AG08395 (cell line): ENCODE results near the gene FGD5.

Experiments
- DNase-seq: peaks from one replicate; pipeline ENCODE4 v3.0.0; 2012; ENCODE audit warnings: mixed read lengths, low spot score

FGD5 gene

GRCh38 chr3:14874784-14875183 is 56.0 kb downstream of the FGD5 start:
- no peak for DNase-seq

GRCh38 chr3:14875411-14876175 is 56.8 kb downstream of the FGD5 start:
- no peak for DNase-seq

- DNase-seq, result peak; percentile 47
Measured at GRCh38 chr3:14876921-14877333, 58.2 kb downstream of the FGD5 start.

GRCh38 chr3:14877469-14877868 is 58.7 kb downstream of the FGD5 start:
- no peak for DNase-seq

GRCh38 chr3:14879211-14879874 is 60.6 kb downstream of the FGD5 start:
- no peak for DNase-seq

- DNase-seq, result no peak
Measured at GRCh38 chr3:14880447-14881106, 61.8 kb downstream of the FGD5 start.

- no peak for DNase-seq
Measured at GRCh38 chr3:14883226-14883625, 64.5 kb downstream of the FGD5 start.

GRCh38 chr3:14884665-14885064 is 65.9 kb downstream of the FGD5 start:
- DNase-seq, result no peak

- DNase-seq, result no peak
Measured at GRCh38 chr3:14885307-14885706, 66.5 kb downstream of the FGD5 start.

- no peak for DNase-seq
Measured at GRCh38 chr3:14886101-14886500, 67.3 kb downstream of the FGD5 start.

- DNase-seq, result no peak
Measured at GRCh38 chr3:14889205-14889604, 70.4 kb downstream of the FGD5 start.

- DNase-seq, result no peak
Measured at GRCh38 chr3:14889943-14890342, 71.2 kb downstream of the FGD5 start.

GRCh38 chr3:14890476-14890875 is 71.7 kb downstream of the FGD5 start:
- DNase-seq, result peak; percentile 28

- no peak for DNase-seq
Measured at GRCh38 chr3:14891135-14892132, 72.7 kb downstream of the FGD5 start.

GRCh38 chr3:14892226-14892625 is 73.5 kb downstream of the FGD5 start:
- no peak for DNase-seq

GRCh38 chr3:14894085-14894484 is 75.3 kb downstream of the FGD5 start:
- DNase-seq, result no peak

- DNase-seq, result no peak
Measured at GRCh38 chr3:14897266-14897665, 78.5 kb downstream of the FGD5 start.

GRCh38 chr3:14898929-14899328 is 80.2 kb downstream of the FGD5 start:
- DNase-seq, result no peak

- DNase-seq, result no peak
Measured at GRCh38 chr3:14899993-14900618, 81.3 kb downstream of the FGD5 start.

GRCh38 chr3:14900881-14901873 is 82.4 kb downstream of the FGD5 start:
- DNase-seq, result no peak
